Measurements from ENCODE around the gene ZFX.

ZFX gene

GRCh38 chrX:24196509-24196908 is 47.0 kb downstream of the ZFX start:
- no peak overlapping the region for H3K4me3 ChIP-seq (ENCODE audit: control insufficient read depth, low read depth, low read length)
- TF ChIP-seq, protein P1, sequence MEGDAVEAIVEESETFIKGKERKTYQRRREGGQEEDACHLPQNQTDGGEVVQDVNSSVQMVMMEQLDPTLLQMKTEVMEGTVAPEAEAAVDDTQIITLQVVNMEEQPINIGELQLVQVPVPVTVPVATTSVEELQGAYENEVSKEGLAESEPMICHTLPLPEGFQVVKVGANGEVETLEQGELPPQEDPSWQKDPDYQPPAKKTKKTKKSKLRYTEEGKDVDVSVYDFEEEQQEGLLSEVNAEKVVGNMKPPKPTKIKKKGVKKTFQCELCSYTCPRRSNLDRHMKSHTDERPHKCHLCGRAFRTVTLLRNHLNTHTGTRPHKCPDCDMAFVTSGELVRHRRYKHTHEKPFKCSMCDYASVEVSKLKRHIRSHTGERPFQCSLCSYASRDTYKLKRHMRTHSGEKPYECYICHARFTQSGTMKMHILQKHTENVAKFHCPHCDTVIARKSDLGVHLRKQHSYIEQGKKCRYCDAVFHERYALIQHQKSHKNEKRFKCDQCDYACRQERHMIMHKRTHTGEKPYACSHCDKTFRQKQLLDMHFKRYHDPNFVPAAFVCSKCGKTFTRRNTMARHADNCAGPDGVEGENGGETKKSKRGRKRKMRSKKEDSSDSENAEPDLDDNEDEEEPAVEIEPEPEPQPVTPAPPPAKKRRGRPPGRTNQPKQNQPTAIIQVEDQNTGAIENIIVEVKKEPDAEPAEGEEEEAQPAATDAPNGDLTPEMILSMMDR (conservative IDR thresholded peaks at IDR 0.05; ENCODE audit: control insufficient read depth, insufficient read depth, low read depth, low read length): no peak
- no peak for DNase-seq (ENCODE audit: low read depth)

DNA sequence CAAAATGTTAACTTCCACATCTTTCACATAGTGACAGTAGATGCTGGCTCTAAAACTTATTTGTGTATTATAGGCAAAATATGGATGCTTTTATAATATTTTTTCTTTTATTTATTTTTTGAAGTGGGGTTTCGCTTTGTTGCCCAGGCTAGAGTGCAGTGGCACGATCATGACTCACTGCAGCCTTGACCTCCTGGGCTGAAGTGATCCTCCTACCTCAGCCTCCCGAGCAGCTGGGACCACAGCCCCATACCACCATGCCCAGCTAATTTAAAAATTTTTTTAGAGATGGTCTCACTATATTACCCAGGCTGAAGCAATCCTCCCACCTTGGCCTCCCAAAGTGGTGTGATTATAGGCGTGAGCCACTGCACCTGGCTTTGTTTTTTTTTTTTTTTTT is 48.6 kb downstream of the ZFX start:
- no peak for DNase-seq (ENCODE audit: low read depth)
- TF ChIP-seq, protein P1 (conservative IDR thresholded peaks at IDR 0.05; ENCODE audit: control insufficient read depth, insufficient read depth, low read depth, low read length): no peak
- H3K4me3 ChIP-seq (ENCODE audit: control insufficient read depth, low read depth, low read length): no peak overlapping the region

DNA sequence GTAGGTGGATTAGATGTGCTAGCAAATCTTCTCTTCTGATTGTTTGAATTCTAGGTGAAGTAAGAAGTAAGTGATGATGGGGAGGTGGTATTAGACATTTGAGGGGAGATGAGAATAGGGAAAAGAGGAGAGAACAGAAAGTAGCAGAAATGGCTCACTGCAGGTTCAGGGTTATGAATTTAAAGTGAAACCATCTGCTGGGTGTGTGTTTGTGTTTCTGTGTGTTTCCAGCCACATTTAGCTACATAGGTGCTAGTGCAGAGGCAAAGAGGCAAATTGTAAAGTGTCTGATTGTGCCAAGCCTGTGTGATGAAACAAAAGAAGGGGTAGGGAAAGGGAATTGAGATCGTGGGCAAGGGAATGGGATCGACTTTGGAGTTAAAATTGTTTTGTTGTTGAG is 50.6 kb downstream of the ZFX start:
- DNase-seq (ENCODE audit: low read depth): no peak
- no peak overlapping the region for H3K4me3 ChIP-seq (ENCODE audit: control insufficient read depth, low read depth, low read length)
- TF ChIP-seq, protein P1 (conservative IDR thresholded peaks at IDR 0.05; ENCODE audit: control insufficient read depth, insufficient read depth, low read depth, low read length): no peak

DNA sequence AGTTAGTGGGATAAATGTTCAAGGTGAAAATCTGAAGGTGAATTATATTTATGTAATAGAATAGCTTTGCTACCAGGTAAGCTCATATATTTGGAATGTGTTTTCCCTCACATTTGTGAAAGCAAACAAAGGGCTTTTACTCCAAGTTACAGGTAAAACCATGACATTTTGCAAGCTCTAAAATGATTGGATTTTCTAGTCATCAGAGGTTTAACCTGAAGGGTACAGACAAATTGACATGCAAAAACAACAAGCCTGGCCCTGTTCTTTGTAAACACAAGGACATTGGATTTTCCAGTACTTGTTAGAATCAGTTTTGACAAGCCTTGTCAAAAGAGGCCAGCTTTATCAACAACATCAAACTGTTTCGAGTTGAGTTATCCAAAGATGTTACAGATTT is 51.7 kb downstream of the ZFX start:
- no peak overlapping the region for H3K4me3 ChIP-seq (ENCODE audit: control insufficient read depth, low read depth, low read length)
- TF ChIP-seq, protein P1 (conservative IDR thresholded peaks at IDR 0.05; ENCODE audit: control insufficient read depth, insufficient read depth, low read depth, low read length): no peak
- DNase-seq (ENCODE audit: low read depth): no peak

- DNase-seq (ENCODE audit: low read depth): no peak
- TF ChIP-seq, protein P1 (conservative IDR thresholded peaks at IDR 0.05; ENCODE audit: control insufficient read depth, insufficient read depth, low read depth, low read length): no peak
Observed at GRCh38 chrX:24202465-24203031, 53.0 kb downstream of the ZFX start.

GRCh38 chrX:24203072-24203808 is 53.7 kb downstream of the ZFX start:
- no peak overlapping the region for H3K4me3 ChIP-seq (ENCODE audit: control insufficient read depth, low read depth, low read length)
- no peak for DNase-seq (ENCODE audit: low read depth)
- TF ChIP-seq, protein P1 (conservative IDR thresholded peaks at IDR 0.05; ENCODE audit: control insufficient read depth, insufficient read depth, low read depth, low read length): no peak

More at GRCh38 chrX:24202465-24203031, 53.0 kb downstream of the ZFX start:
- H3K4me3 ChIP-seq (ENCODE audit: control insufficient read depth, low read depth, low read length): no peak overlapping the region

Measured in fibroblast of mammary gland (primary cell).